K562 (cell line): ENCODE results near the gene MARK3. TPM values are rescaled to one million over a fixed set of nuclear protein-coding genes. Genes with fewer than 3 reads are reported as not detected.

ENCODE experiments used
- C11orf30 ChIP-seq: fragments of 450-650 bp; IDR thresholded peaks from 2 replicates; pipeline ENCODE4 v1.6.1; 2016; ENCODE audit warnings: low read depth, mild to moderate bottlenecking
- CBFA2T3 ChIP-seq: fragments of 450-650 bp; IDR thresholded peaks from 2 replicates; pipeline ENCODE4 v1.6.1; 2017
- CCNT2 ChIP-seq: IDR thresholded peaks from 2 replicates; pipeline ENCODE4 v1.6.1; 2011; ENCODE audit warnings: borderline replicate concordance, low read depth, mild to moderate bottlenecking, moderate library complexity, mixed read lengths, low read length; ENCODE audit not compliant: insufficient read length; ENCODE audit errors: extremely low read depth
- CHAMP1 ChIP-seq: fragments of 450-650 bp; IDR thresholded peaks from 2 replicates; pipeline ENCODE4 v1.6.1; 2016; ENCODE audit warnings: mild to moderate bottlenecking
- EP300 ChIP-seq: IDR thresholded peaks from 2 replicates; pipeline ENCODE4 v1.6.1; 2012; ENCODE audit warnings: low read length, improper control_type of control experiment
- HLTF ChIP-seq: fragments of 450-650 bp; IDR thresholded peaks from 2 replicates; pipeline ENCODE4 v1.6.1; 2016
- MEF2A ChIP-seq: IDR thresholded peaks from 2 replicates; pipeline ENCODE4 v1.6.1; 2011; ENCODE audit warnings: low read depth, mild to moderate bottlenecking, low read length, moderate library complexity; ENCODE audit not compliant: control insufficient read depth
- MTA2 ChIP-seq: fragments of 450-650 bp; IDR thresholded peaks from 2 replicates; pipeline ENCODE4 v1.6.1; 2016; ENCODE audit warnings: low read depth
- MYC ChIP-seq, 2 experiments: fragments of 250-450 bp in 1 of 2; sonication (Bioruptor Pico) in 1 of 2; IDR thresholded peaks; 2 replicates each; pipeline versions ENCODE4 v1.5.1 to v1.6.1; 2012 to 2021; ENCODE audit warnings: low read depth in 2 of 2, borderline replicate concordance in 1 of 2, improper control_type of control experiment in 1 of 2, low read length in 1 of 2, mild to moderate bottlenecking in 1 of 2, moderate library complexity in 1 of 2
- NCOR1 ChIP-seq: fragments of 450-650 bp; IDR thresholded peaks from 2 replicates; pipeline ENCODE4 v1.6.1; 2016; ENCODE audit warnings: mild to moderate bottlenecking, moderate library complexity
- PBX2 ChIP-seq, 2 experiments: IDR thresholded peaks in 1 of 2; conservative IDR thresholded peaks in 1 of 2; 2 replicates each; pipeline ENCODE4 v1.6.1; 2016; ENCODE audit warnings: low read depth in 2 of 2, mild to moderate bottlenecking in 1 of 2, missing compliant biosample characterization in 1 of 2, missing genetic modification characterization in 1 of 2, moderate library complexity in 1 of 2
- TFAP4 ChIP-seq: sonication (generic); formaldehyde crosslinking; IDR thresholded peaks from 2 replicates; pipeline ENCODE4 v1.8.0; 2022; ENCODE audit warnings: missing genetic modification reagents, mild to moderate bottlenecking, moderate library complexity, borderline replicate concordance
- USF2 ChIP-seq: sonication (generic); formaldehyde crosslinking; IDR thresholded peaks from 2 replicates; pipeline ENCODE4 v1.5.0; 2020; ENCODE audit warnings: missing genetic modification reagents
- WHSC1 ChIP-seq: IDR thresholded peaks from one replicate; pipeline ENCODE4 v1.6.1; 2012; ENCODE audit warnings: low read length, control low read depth, inconsistent platforms
- ZBTB2 ChIP-seq: fragments of 450-650 bp; IDR thresholded peaks from 2 replicates; pipeline ENCODE4 v1.6.1; 2016; ENCODE audit warnings: antibody characterized with exemption
- ZBTB8A ChIP-seq: fragments of 450-650 bp; IDR thresholded peaks from 2 replicates; pipeline ENCODE4 v1.6.1; 2018; ENCODE audit warnings: mild to moderate bottlenecking, moderate library complexity; ENCODE audit not compliant: partially characterized antibody
- ZEB2 ChIP-seq: fragments of 450-650 bp; IDR thresholded peaks from 2 replicates; pipeline ENCODE4 v1.6.1; 2016
- ZNF175 ChIP-seq: fragments of 200-800 bp; sonication (Bioruptor generic); IDR thresholded peaks from 2 replicates; pipeline ENCODE4 v1.6.1; 2016; ENCODE audit warnings: low read depth, mild to moderate bottlenecking, missing genetic modification characterization, missing compliant biosample characterization
- ZNF316 ChIP-seq: fragments of 450-650 bp; IDR thresholded peaks from 2 replicates; pipeline ENCODE4 v1.6.1; 2016
- ZNF507 ChIP-seq: conservative IDR thresholded peaks from 2 replicates; pipeline ENCODE4 v1.6.1; 2017; ENCODE audit warnings: missing genetic modification characterization, missing compliant biosample characterization
- ZNF766 ChIP-seq: fragments of 200-800 bp; sonication (Bioruptor generic); conservative IDR thresholded peaks from 2 replicates; pipeline ENCODE4 v1.6.1; 2016; ENCODE audit warnings: missing genetic modification characterization, missing compliant biosample characterization
- polyA plus RNA-seq, 8 experiments: library from polyadenylated mRNA; depleted of rRNA in 4 of 8; stranded (reverse) in 5 of 8; unstranded in 3 of 8; fragments of >200 nt; fragmentation: Nextera tagmentation in 2 of 8; fragmentation: Illumina TruSeq in 1 of 8; extraction: Ambion mirVana in 2 of 8; extraction: Trizol in 1 of 8; gene quantifications; 2 replicates each; pipeline versions ENCODE4 v1.2.1 to v1.2.3, GENCODE V29; 2011 to 2014; ENCODE audit warnings: inconsistent platforms in 1 of 8, missing spikeins in 1 of 8
- total RNA-seq, 7 experiments: library from RNA; depleted of rRNA in 6 of 7; stranded (reverse); fragments of >200 nt in 6 of 7; fragmentation: Illumina TruSeq in 2 of 7; extraction: Trizol in 2 of 7; gene quantifications; 2 replicates each; pipeline versions ENCODE4 v1.2.1 to v1.2.3, GENCODE V29; 2011 to 2021; ENCODE audit warnings: low replicate concordance in 1 of 7

Gene MARK3
- total and polyA plus RNA-seq, 9 of the 15 experiments (the other 6 are each of a cell fraction or from before 2014, with no cell fraction given) = 10.1 to 68.7 (median 56.3) TPM

- no peak for TF ChIP-seq PBX2 (CRISPR knock-in tag; IDR thresholded peaks at IDR 0.05; ENCODE audit: low read depth)
- TF ChIP-seq PBX2 (tag; conservative IDR thresholded peaks at IDR 0.05; ENCODE audit: low read depth) = peak; percentile 51; the same call in 1 of the 2 replicates
- TF ChIP-seq HLTF = no peak
- TF ChIP-seq C11orf30 = peak; percentile 59
- TF ChIP-seq ZBTB8A = no peak
- TF ChIP-seq MEF2A = no peak
- peak; percentile 66 for TF ChIP-seq MYC (IDR thresholded peaks at IDR 0.05; ENCODE audit: low read depth, low read length)
- TF ChIP-seq MYC (CRISPR knock-in tag; IDR thresholded peaks at IDR 0.05; ENCODE audit: borderline replicate concordance, low read depth) = no peak
- peak; percentile 86 for TF ChIP-seq CBFA2T3
- TF ChIP-seq USF2 (CRISPR knock-in tag) = peak; percentile 60
- TF ChIP-seq ZNF316 = peak; percentile 60
- TF ChIP-seq TFAP4 (CRISPR knock-in tag) = peak; percentile 34; the same call in 1 of the 2 replicates
- TF ChIP-seq WHSC1 = no peak
- TF ChIP-seq CCNT2 = no peak
- TF ChIP-seq EP300 = peak; percentile 68; the same call in 1 of the 2 replicates
- no peak for TF ChIP-seq CHAMP1
- TF ChIP-seq ZBTB2 = no peak
- peak; percentile 46; the same call in 1 of the 2 replicates for TF ChIP-seq NCOR1
- no peak for TF ChIP-seq ZNF507 (tag)
- TF ChIP-seq ZEB2 = no peak
- no peak for TF ChIP-seq ZNF766 (CRISPR knock-in tag)
- TF ChIP-seq MTA2 = no peak
- no peak for TF ChIP-seq ZNF175 (CRISPR knock-in tag)
Observed at GRCh38 chr14:103360548-103360947, 24.7 kb upstream of the MARK3 start (continued).
